ENCODE measurements around the gene BMF. TPM values are rescaled to one million over a fixed set of nuclear protein-coding genes. Genes with fewer than 3 reads are reported as not detected.
"Not testable (repeated sequence)": the region's sequence is repeated elsewhere in the genome, so short reads cannot be mapped to it uniquely, and the experiment has no call there.

BMF gene, protein sequence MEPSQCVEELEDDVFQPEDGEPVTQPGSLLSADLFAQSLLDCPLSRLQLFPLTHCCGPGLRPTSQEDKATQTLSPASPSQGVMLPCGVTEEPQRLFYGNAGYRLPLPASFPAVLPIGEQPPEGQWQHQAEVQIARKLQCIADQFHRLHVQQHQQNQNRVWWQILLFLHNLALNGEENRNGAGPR
- total RNA-seq (2022) (7.9 and 11.5 TPM in 2 replicates), Bru-seq, nascent RNA (percentile 51 among the genes with signal in this experiment), BruChase-seq, experiment 1, labeled RNA remaining after a 6-hour chase (percentile 39 among the genes with signal in this experiment), BruChase-seq, experiment 2, labeled RNA remaining after a 2-hour chase (percentile 59 among the genes with signal in this experiment)
- long read RNA-seq, partial matches to known transcripts, result 0 of 2 reads
- long read RNA-seq, other reads (novel, unspliced or antisense), result 2 of 2 reads

DNA sequence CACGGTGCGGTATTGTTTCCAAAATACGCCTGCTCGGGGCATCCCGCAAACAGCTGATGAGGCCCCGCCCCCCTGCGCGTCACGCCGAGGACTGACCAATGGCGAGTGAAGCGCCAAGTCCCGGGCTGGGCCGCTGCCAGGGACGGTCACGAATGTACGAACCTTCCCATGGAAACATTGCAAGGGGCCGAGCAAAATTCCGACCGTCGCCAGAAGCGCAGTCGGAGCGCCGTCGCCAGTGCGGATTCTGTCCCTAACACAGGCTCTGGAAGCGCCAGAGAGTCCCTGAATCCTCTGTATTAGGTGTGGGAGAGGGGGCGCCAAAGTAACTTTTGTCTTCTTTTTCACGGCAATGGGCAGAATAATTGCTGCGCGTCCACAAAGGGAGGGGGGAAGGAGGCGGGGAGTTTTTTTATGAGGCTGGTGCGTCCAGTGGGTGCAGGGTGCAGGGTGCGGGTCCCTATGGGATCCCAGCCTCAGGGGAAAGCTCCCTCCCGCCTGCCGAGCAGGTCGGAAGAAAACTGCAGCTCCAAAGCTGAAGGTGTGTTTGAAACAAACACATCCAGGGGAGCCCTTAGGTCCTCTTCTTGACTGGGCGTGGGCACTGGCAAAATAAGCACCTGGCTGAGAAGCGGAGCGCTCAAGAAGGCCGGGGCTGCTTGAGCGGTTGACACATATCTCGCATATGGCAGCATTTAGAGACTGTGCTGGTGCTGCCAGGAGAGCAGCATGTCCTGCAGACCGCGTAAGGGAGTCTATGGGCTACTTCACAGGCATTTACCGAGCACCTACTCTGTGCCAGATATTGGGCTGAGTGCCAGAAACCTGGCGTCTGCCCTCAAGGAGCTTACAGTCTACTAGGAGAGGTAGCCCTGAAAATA, at the start of gene BMF:
Gene BMF (minus strand): TSS at position 25 of the 881 bp plus-strand sequence. CDS start 2,793 bp downstream, outside the sequence.
- intact Hi-C loops (cut with micrococcal nuclease; ENCODE audit: unreplicated experiment), result loop anchor here (5.0 kb wide), 2 partner anchors 42 to 53 kb away; partner anchors contain the start of gene BUB1B
- peak within 1 kb of the TSS; percentile 75 for H3K4me3 Mint-ChIP-seq (ENCODE audit: low read depth, unreplicated experiment)
- CTCF ChIA-PET, result interaction anchor here (0.6 to 2.5 kb wide), 2 partner anchors 63 to 80 kb away, joined by 4 to 10 read pairs; no protein-coding TSS in a partner anchor
- DNase-seq, result peak; percentile 96
- TF ChIP-seq, protein P1, sequence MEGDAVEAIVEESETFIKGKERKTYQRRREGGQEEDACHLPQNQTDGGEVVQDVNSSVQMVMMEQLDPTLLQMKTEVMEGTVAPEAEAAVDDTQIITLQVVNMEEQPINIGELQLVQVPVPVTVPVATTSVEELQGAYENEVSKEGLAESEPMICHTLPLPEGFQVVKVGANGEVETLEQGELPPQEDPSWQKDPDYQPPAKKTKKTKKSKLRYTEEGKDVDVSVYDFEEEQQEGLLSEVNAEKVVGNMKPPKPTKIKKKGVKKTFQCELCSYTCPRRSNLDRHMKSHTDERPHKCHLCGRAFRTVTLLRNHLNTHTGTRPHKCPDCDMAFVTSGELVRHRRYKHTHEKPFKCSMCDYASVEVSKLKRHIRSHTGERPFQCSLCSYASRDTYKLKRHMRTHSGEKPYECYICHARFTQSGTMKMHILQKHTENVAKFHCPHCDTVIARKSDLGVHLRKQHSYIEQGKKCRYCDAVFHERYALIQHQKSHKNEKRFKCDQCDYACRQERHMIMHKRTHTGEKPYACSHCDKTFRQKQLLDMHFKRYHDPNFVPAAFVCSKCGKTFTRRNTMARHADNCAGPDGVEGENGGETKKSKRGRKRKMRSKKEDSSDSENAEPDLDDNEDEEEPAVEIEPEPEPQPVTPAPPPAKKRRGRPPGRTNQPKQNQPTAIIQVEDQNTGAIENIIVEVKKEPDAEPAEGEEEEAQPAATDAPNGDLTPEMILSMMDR (IDR thresholded peaks at IDR 0.05; ENCODE audit: unreplicated experiment), result no peak
- peak within 1 kb of the TSS; percentile 41 for H3K27ac Mint-ChIP-seq (ENCODE audit: unreplicated experiment)
- H3K36me3 Mint-ChIP-seq (ENCODE audit: insufficient read depth, unreplicated experiment), result peaks cover 24% of the 10 kb centered on the region
- no TSS peak for BruUV-seq (replicated peaks)
- no peaks in the 10 kb centered on the region for H3K9me3 Mint-ChIP-seq (ENCODE audit: low read depth, unreplicated experiment)
- H3K4me1 Mint-ChIP-seq (ENCODE audit: low read depth, unreplicated experiment), result peaks cover 33% of the 10 kb centered on the region
- no peaks in the 10 kb centered on the region for H3K27me3 Mint-ChIP-seq (ENCODE audit: unreplicated experiment)

DNA sequence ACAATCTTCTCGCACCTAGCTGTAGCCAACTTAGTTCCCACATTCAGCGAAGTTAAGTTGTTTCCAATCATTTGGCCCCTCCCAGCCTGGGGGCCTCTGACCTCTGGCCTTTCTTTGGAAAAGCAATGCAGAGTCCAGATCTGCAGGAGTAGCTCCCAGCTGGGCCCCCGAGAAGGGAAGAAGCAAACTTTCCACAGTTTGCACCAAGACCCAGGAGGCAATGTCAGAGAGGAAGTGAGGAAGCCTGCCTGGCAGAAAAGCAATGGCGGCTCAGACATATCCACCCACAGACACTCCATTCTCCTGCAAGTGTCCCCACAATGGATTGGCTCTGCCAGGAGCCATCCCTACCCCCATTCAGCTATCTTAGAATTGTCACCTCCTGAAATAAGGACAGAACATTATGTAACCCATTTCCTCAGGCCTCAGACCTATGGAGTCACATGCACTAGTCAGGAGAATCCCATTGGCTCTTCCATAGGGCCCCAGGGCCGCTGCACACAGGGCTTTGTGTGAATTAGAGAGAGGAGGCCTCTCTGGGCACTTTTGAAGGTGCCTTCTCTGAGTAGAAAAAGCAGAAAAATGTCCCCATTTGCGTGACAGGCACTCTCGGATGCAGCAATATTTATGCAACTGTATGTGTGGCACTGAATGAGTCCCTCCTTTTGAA, 49.2 kb upstream of the BMF start:
- DNase-seq, result no peak
- Mint-ChIP-seq H3K27me3 (ENCODE audit: unreplicated experiment) (no peaks in the 10 kb centered on the region), H3K27ac (ENCODE audit: unreplicated experiment) (no peak overlapping the region), H3K36me3 (ENCODE audit: insufficient read depth, unreplicated experiment) (peaks cover 5% of the 10 kb centered on the region), H3K4me1 (ENCODE audit: low read depth, unreplicated experiment) (peaks cover 17% of the 10 kb centered on the region), H3K9me3 (ENCODE audit: low read depth, unreplicated experiment) (no peaks in the 10 kb centered on the region), H3K4me3 (ENCODE audit: low read depth, unreplicated experiment) (no peak overlapping the region)
- TF ChIP-seq, protein P1 (IDR thresholded peaks at IDR 0.05; ENCODE audit: unreplicated experiment), result no peak
- no TSS peak for BruUV-seq (replicated peaks)
- intact Hi-C loops (cut with micrococcal nuclease; ENCODE audit: unreplicated experiment), result no loop called here
- CTCF ChIA-PET, result interaction anchor here (0.7 kb wide), 1 partner anchor 51 kb away, joined by 3 read pairs; no protein-coding TSS in a partner anchor

DNA sequence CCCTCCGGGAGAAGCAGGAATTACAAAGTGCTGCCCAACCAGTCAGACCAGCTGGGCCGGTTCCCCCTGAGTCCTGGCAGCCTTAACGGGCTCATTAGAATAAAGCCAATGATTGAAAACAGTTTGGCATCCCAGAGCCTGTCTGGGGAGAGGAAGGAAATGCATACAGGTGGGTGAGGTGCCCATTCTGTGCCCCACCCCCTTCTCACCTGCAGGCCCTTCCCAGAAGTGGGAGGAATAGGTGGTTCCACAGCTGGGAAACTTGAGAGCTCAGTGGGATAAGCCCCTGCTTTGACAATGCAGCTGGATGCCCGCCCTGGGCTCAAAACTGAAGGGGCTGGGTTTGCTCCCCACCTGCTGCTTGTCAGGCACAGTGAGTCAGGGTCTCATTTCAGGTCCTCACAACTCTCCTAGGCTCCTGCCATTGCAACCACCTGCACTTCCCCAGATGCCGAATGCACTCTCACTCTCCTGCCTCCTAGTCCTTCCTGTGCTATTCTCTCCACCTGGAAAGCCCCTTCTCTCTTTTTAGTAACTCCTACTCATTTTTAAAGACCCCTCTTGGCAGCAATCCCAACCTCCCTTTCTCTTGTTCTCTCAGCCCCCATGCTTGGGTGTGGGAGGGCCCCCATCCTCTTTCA, 46.7 kb upstream of the BMF start:
- BruUV-seq (replicated peaks), result no TSS peak
- H3K4me3 Mint-ChIP-seq (ENCODE audit: low read depth, unreplicated experiment), result peak overlapping the region; percentile 18
- no peaks in the 10 kb centered on the region for H3K27me3 Mint-ChIP-seq (ENCODE audit: unreplicated experiment)
- TF ChIP-seq, protein P1 (IDR thresholded peaks at IDR 0.05; ENCODE audit: unreplicated experiment), result no peak
- intact Hi-C loops (cut with micrococcal nuclease; ENCODE audit: unreplicated experiment), result no loop called here
- CTCF ChIA-PET, result interaction anchor here (0.9 kb wide), 1 partner anchor 108 kb away, joined by 3 read pairs; no protein-coding TSS in a partner anchor
- no peaks in the 10 kb centered on the region for H3K9me3 Mint-ChIP-seq (ENCODE audit: low read depth, unreplicated experiment)
- peak overlapping the region; percentile 76 for H3K27ac Mint-ChIP-seq (ENCODE audit: unreplicated experiment)
- H3K4me1 Mint-ChIP-seq (ENCODE audit: low read depth, unreplicated experiment), result peaks cover 30% of the 10 kb centered on the region
- H3K36me3 Mint-ChIP-seq (ENCODE audit: insufficient read depth, unreplicated experiment), result peaks cover 5% of the 10 kb centered on the region
- peak; percentile 65 for DNase-seq

DNA sequence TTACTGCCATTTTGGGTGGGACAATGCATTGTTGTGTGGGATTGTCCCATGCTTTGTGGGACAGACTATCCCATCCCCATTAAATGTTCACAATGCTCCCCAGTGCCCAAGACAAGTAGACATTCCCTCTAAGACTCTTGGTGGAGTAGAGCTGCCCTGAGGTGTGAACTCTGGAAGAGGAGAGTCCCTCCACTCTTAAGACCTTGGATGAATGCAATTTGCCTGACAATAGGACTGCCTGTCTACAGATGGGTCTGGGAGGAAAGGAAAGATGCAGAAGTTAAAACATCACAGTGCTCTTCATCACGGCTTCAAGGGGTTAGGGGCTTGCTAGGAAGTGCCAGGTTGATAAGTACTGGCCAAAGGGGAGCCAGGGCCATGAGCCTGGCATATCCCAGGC, 46.1 kb upstream of the BMF start:
- DNase-seq; intact Hi-C loops (cut with micrococcal nuclease; ENCODE audit: unreplicated experiment); H3K9me3 Mint-ChIP-seq (ENCODE audit: low read depth, unreplicated experiment); H3K27me3 Mint-ChIP-seq (ENCODE audit: unreplicated experiment); BruUV-seq (replicated peaks); H3K36me3 Mint-ChIP-seq (ENCODE audit: insufficient read depth, unreplicated experiment): not testable (repeated sequence)
- CTCF ChIA-PET, result interaction anchor here (0.9 kb wide), 1 partner anchor 108 kb away, joined by 3 read pairs; no protein-coding TSS in a partner anchor
- H3K27ac Mint-ChIP-seq (ENCODE audit: unreplicated experiment), result peak overlapping the region; percentile 76
- peak overlapping the region; percentile 18 for H3K4me3 Mint-ChIP-seq (ENCODE audit: low read depth, unreplicated experiment)
- peaks cover 36% of the 10 kb centered on the region for H3K4me1 Mint-ChIP-seq (ENCODE audit: low read depth, unreplicated experiment)

Measured in Calu3 (cell line).